NCI-H774 (cell line): ENCODE results near the gene MEGF11.
A peak's percentile ranks its signal among the peaks of the same experiment; 100 is the strongest.

Experiments
- DNase-seq: peaks from one replicate; lab custom pipeline; 2025; lab: John Stamatoyannopoulos, UW

Gene MEGF11

GRCh38 chr15:65969865-65970816 lies 283.4 kb downstream of the MEGF11 start:
- DNase-seq, result no peak

- no peak for DNase-seq
Observed at GRCh38 chr15:65968511-65968910, 285.0 kb downstream of the MEGF11 start.

GRCh38 chr15:65964792-65965433 lies 288.6 kb downstream of the MEGF11 start:
- no peak for DNase-seq

GRCh38 chr15:65963911-65964482 lies 289.6 kb downstream of the MEGF11 start:
- no peak for DNase-seq

GRCh38 chr15:65963358-65963757 lies 290.2 kb downstream of the MEGF11 start:
- no peak for DNase-seq

- no peak for DNase-seq
Observed at GRCh38 chr15:65962187-65962586, 291.4 kb downstream of the MEGF11 start.

- DNase-seq, result peak; percentile 8
Observed at GRCh38 chr15:65960586-65960985, 293.0 kb downstream of the MEGF11 start.

GRCh38 chr15:65958835-65959234 lies 294.7 kb downstream of the MEGF11 start:
- no peak for DNase-seq

GRCh38 chr15:65957451-65957850 lies 296.1 kb downstream of the MEGF11 start:
- DNase-seq, result peak; percentile 47

GRCh38 chr15:65956899-65957298 lies 296.7 kb downstream of the MEGF11 start:
- DNase-seq, result no peak

GRCh38 chr15:65956307-65956706 lies 297.2 kb downstream of the MEGF11 start:
- DNase-seq, result no peak

GRCh38 chr15:65954289-65954741 lies 299.2 kb downstream of the MEGF11 start:
- peak; percentile 42 for DNase-seq

- DNase-seq, result no peak
Observed at GRCh38 chr15:65953622-65954021, 299.9 kb downstream of the MEGF11 start.

GRCh38 chr15:65952391-65953053 lies 301.0 kb downstream of the MEGF11 start:
- no peak for DNase-seq

GRCh38 chr15:65951007-65951406 lies 302.5 kb downstream of the MEGF11 start:
- DNase-seq, result no peak

GRCh38 chr15:65949491-65949890 lies 304.1 kb downstream of the MEGF11 start:
- DNase-seq, result no peak

- DNase-seq, result no peak
Observed at GRCh38 chr15:65949011-65949410, 304.5 kb downstream of the MEGF11 start.

- no peak for DNase-seq
Observed at GRCh38 chr15:65948383-65948782, 305.2 kb downstream of the MEGF11 start.

GRCh38 chr15:65947041-65947440 lies 306.5 kb downstream of the MEGF11 start:
- DNase-seq, result no peak

- no peak for DNase-seq
Observed at GRCh38 chr15:65945616-65946015, 307.9 kb downstream of the MEGF11 start.

- DNase-seq, result no peak
Observed at GRCh38 chr15:65944404-65944803, 309.1 kb downstream of the MEGF11 start.

- DNase-seq, result no peak
Observed at GRCh38 chr15:65942436-65942835, 311.1 kb downstream of the MEGF11 start.
